ENCODE results near the gene COL1A2.

The COL1A2 gene

GRCh38 chr7:94394437-94395140 lies at the start of gene COL1A2:
Gene COL1A2 (plus strand): TSS chr7:94394895. CDS start chr7:94395032, 137 bp downstream.
- no peak for DNase-seq

GRCh38 chr7:94345907-94346306 lies 48.8 kb upstream of the COL1A2 start:
- DNase-seq: no peak

GRCh38 chr7:94348142-94348541 lies 46.6 kb upstream of the COL1A2 start:
- no peak for DNase-seq

GRCh38 chr7:94350734-94351133 lies 44.0 kb upstream of the COL1A2 start:
- DNase-seq: peak; percentile 14

GRCh38 chr7:94351703-94352102 lies 43.0 kb upstream of the COL1A2 start:
- no peak for DNase-seq

GRCh38 chr7:94352887-94353286 lies 41.8 kb upstream of the COL1A2 start:
- DNase-seq: no peak

- no peak for DNase-seq
Observed at GRCh38 chr7:94354953-94355352, 39.7 kb upstream of the COL1A2 start.

- DNase-seq: no peak
Observed at GRCh38 chr7:94355454-94355853, 39.2 kb upstream of the COL1A2 start.

GRCh38 chr7:94357076-94357475 lies 37.6 kb upstream of the COL1A2 start:
- no peak for DNase-seq

GRCh38 chr7:94360926-94361325 lies 33.8 kb upstream of the COL1A2 start:
- no peak for DNase-seq

GRCh38 chr7:94362276-94362675 lies 32.4 kb upstream of the COL1A2 start:
- no peak for DNase-seq

- DNase-seq: no peak
Observed at GRCh38 chr7:94364816-94365215, 29.9 kb upstream of the COL1A2 start.

GRCh38 chr7:94366163-94366562 lies 28.5 kb upstream of the COL1A2 start:
- no peak for DNase-seq

- no peak for DNase-seq
Observed at GRCh38 chr7:94366832-94367231, 27.9 kb upstream of the COL1A2 start.

- DNase-seq: no peak
Observed at GRCh38 chr7:94367949-94368348, 26.7 kb upstream of the COL1A2 start.

GRCh38 chr7:94368371-94368791 lies 26.3 kb upstream of the COL1A2 start:
- peak; percentile 75 for DNase-seq

- no peak for DNase-seq
Observed at GRCh38 chr7:94374231-94374630, 20.5 kb upstream of the COL1A2 start.

- DNase-seq: no peak
Observed at GRCh38 chr7:94374721-94375566, 19.8 kb upstream of the COL1A2 start.

GRCh38 chr7:94375691-94376090 lies 19.0 kb upstream of the COL1A2 start:
- DNase-seq: no peak

- DNase-seq: no peak
Observed at GRCh38 chr7:94376281-94376680, 18.4 kb upstream of the COL1A2 start.

GRCh38 chr7:94378356-94378755 lies 16.3 kb upstream of the COL1A2 start:
- no peak for DNase-seq

- DNase-seq: no peak
Observed at GRCh38 chr7:94380264-94380663, 14.4 kb upstream of the COL1A2 start.

- no peak for DNase-seq
Observed at GRCh38 chr7:94382132-94382531, 12.6 kb upstream of the COL1A2 start.

GRCh38 chr7:94382746-94383145 lies 11.9 kb upstream of the COL1A2 start:
- no peak for DNase-seq

Measured in NCI-H1092 treated with DMSO at 0.1 percent for 48 hours (cell line).